ENCODE data around the gene USP48. TPM values are rescaled to one million over a fixed set of nuclear protein-coding genes. Genes with fewer than 3 reads are reported as not detected.

Gene USP48
- total and polyA plus RNA-seq, 2 of the 8 experiments (the other 6 are each of a cell fraction or from before 2014, with no cell fraction given), result 12.8 to 83.5 TPM

GRCh38 chr1:21659099-21659923, 123.6 kb downstream of the USP48 start (continued):
- TF ChIP-seq MAFK (IDR thresholded peaks at IDR 0.05; ENCODE audit: low read depth, low read length) (no peak), TEAD4 (IDR thresholded peaks at IDR 0.05; ENCODE audit: low read depth, low read length) (no peak), POU5F1 (IDR thresholded peaks at IDR 0.05; ENCODE audit: low read depth, low read length) (no peak), TAF7 (optimal IDR thresholded peaks at IDR 0.05; ENCODE audit: borderline replicate concordance, low read depth, low read length) (peak; percentile 74), YY1 (IDR thresholded peaks at IDR 0.05; ENCODE audit: low read depth, low read length) (peak; percentile 59; the same call in 1 of the 2 replicates), CEBPB (IDR thresholded peaks at IDR 0.05; ENCODE audit: low read depth, low read length) (no peak; the same call in 1 of the 2 replicates), KDM4A (IDR thresholded peaks at IDR 0.05; ENCODE audit: low read depth, low read length, severe bottlenecking) (peak; percentile 74), TAF1 (IDR thresholded peaks at IDR 0.05; ENCODE audit: low read depth, low read length) (no peak), RBBP5 (IDR thresholded peaks at IDR 0.05; ENCODE audit: borderline replicate concordance, low read depth, low read length) (no peak), SRF (IDR thresholded peaks at IDR 0.05; ENCODE audit: low read depth, low read length) (0 out of 2 replicates have a peak, but pooled peaks have one; percentile 43), BACH1 (IDR thresholded peaks at IDR 0.05; ENCODE audit: low read length) (no peak), CREB1 (IDR thresholded peaks at IDR 0.05) (peak; percentile 73), CTBP2 (IDR thresholded peaks at IDR 0.05; ENCODE audit: borderline replicate concordance, insufficient read depth, insufficient read length, low read length) (no peak), HDAC2 (IDR thresholded peaks at IDR 0.05; ENCODE audit: borderline replicate concordance in 1 of 2, low read depth in 2 of 2, low read length in 2 of 2) (peak; percentile 76 to 89; a peak in 3 of 4 replicates), ATF2 (IDR thresholded peaks at IDR 0.05; ENCODE audit: low read length) (peak; percentile 90), RFX5 (IDR thresholded peaks at IDR 0.05; ENCODE audit: borderline replicate concordance, low read depth, low read length) (no peak), POLR2AphosphoS5 (IDR thresholded peaks at IDR 0.05; ENCODE audit: low read depth, low read length) (no peak), CHD1 (IDR thresholded peaks at IDR 0.05; ENCODE audit: low read depth, low read length) (no peak), GTF2F1 (IDR thresholded peaks at IDR 0.05; ENCODE audit: borderline replicate concordance, low read depth, low read length) (no peak), CBX5 (IDR thresholded peaks at IDR 0.05; ENCODE audit: low read depth, low read length) (no peak), SP4 (IDR thresholded peaks at IDR 0.05; ENCODE audit: low read length) (no peak)
